Middle frontal gyrus (tissue), 1 donor: ENCODE data around the gene IST1.
"Not testable (repeated sequence)": the region's sequence is repeated elsewhere in the genome, so short reads cannot be mapped to it uniquely, and the experiment has no call there.

Source experiments
- DNase-seq: peaks from one replicate; pipeline ENCODE4 v3.0.0-alpha.2; 2015; ENCODE audit warnings: low spot score; ENCODE audit errors: extremely low spot score

Gene IST1

GRCh38 chr16:71880176-71880575 lies 15.2 kb upstream of the IST1 start:
- DNase-seq, result no peak

DNA sequence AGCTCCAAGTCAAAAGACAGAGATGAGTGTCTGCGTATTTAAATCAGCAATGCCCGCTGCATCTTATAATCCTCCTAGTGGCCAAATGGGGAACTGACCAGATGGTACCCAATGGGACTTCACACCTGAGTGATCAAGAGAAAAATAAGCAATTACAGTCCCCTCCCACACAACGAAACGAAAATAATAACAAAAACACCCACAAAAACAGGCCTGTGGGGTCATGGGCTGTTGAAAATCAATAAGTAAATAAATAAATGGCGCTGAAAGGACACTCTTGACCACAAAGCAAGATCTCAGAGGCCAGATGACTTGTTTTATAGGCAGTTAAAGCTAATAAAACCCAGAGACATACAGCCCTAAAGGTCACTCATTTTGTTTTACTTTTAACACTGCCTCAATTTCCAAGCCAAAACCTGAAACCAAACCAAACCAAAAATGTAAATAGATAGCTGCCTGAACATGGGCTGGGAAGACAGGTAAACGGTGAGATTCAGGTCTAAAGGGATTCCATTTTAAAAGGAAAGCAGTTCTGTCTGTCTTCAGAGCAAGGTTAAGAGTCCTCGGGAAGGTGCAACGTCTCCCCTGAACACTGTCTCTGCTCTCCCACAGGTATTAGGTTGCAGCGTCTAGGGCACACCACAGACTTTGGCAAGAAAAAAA lies 12.7 kb upstream of the IST1 start:
- peak; percentile 41 for DNase-seq

- DNase-seq, result peak; percentile 10
Measured at GRCh38 chr16:71883168-71883848, 12.0 kb upstream of the IST1 start.

DNA sequence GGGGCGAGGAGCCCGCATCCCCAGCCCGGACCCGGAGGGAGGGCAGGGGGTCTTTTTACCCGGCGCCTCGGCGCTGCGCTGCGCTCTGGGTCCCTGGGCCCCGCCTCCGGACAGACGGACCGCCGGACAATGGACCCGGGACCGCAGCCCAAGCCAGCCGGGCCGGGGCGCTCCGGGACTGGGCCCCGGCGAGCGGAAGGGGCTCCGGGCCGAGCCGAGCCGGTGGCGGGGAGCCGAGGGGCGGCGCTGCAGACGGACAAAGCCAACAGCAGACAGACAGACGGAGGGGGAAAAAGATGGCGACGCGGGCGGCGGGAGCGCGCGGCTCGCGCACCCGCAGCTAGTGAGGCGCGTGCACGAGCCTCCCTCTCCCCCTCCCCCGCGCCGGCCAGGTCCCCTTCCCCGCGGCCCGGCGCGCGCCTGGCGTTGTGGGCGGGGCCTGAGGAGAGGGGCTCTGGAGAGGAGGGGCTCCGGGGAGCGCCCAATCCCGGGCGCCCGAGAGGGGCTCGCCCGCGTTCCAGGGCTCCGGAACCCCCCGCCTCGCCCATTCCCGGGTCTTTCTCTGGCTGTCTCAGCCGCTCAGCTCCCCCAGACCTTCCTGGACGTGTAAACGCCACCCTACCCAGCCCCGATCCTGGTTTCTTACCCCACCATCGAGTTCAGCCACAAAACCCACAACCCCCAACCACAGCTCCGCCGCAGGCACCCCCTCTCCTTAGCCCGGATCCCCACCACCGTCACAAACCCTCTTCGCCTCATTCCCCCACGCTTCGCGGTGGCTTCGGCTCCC lies 11.3 kb upstream of the IST1 start, which contains the start of gene ZNF821:
TSS of gene ZNF821 (minus strand) at position 334 of the 790 bp plus-strand sequence. CDS start 4,236 bp downstream, outside the sequence.
- peak; percentile 68 for DNase-seq

- DNase-seq, result no peak
Measured at GRCh38 chr16:71885261-71885650, 10.1 kb upstream of the IST1 start.

GRCh38 chr16:71889147-71889546 lies 6.2 kb upstream of the IST1 start:
- DNase-seq, result no peak

GRCh38 chr16:71893888-71894228 lies 1.5 kb upstream of the IST1 start:
- DNase-seq, result no peak

- DNase-seq, result no peak
Measured at GRCh38 chr16:71894229-71894920, 956 bp upstream of the IST1 start.

DNA sequence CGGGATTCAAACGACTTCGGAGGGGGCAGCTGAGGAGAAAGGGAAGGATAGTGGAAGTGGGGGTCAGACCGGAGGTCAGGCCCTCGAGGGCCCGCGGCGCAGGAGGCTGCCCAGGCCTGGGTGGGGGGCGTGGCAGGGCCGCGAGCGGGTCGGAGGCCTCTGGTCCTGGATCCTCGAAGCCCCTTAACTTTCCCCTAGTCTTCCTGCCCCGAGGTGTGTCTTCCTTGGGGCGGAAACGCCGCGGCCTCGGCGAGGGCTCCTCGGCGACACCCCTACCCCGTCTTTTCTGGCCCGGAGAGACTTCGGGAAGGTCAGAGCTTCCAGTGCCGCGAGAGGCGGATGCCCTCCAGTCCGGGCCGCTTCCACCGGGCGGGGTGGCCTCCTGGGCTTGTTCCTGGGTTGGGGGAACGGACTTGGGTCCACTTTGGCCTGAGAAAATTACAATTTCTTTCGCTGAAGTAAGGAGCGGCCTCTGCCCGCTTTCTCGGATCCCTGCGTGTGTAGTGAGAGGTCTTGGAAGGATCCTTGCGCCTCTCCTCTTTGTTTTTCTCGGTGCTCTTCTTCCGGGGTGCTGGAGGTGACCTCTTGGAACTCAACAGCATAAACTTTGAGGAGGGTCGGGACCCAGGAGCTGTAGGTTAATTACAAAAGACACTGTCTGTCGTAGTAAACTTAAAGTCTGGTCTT lies 491 bp downstream of the IST1 start:
- no peak for DNase-seq

- no peak for DNase-seq
Measured at GRCh38 chr16:71896764-71897368, 1.5 kb downstream of the IST1 start.

- DNase-seq, result no peak
Measured at GRCh38 chr16:71899171-71899570, 3.8 kb downstream of the IST1 start.

DNA sequence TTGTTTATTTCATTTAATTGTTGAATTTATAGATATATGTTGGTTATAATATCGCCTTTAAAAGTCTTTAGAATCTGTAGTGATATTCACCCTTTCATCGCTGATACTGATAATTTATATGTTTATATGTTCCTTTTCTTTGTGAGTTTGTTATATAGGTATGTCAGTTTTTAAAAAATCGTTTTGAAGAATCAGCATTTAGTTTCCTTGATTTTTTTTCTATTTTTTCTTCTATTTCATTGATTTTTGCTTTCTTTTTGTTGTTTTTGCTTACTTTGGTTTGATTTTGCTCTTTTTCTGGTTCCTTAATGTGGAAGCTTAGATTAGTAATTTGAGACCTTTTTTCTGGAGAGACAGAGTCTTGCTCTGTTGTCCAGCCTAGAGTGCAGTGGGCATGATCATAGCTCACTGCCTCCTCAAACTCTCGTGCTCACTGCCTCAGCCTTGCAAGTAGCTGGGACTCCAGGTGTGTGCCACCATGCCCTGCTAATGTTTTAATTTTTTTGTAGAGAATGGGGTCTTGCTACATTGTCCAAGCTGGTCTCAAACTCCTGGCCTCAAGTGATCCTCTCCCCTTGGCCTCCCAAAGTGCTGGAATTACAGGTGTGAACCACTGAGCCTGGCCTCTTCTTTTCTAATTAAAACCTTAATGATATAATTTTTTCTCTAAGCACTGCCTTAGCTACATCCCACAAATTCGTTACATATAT lies 7.5 kb downstream of the IST1 start:
- no peak for DNase-seq

DNA sequence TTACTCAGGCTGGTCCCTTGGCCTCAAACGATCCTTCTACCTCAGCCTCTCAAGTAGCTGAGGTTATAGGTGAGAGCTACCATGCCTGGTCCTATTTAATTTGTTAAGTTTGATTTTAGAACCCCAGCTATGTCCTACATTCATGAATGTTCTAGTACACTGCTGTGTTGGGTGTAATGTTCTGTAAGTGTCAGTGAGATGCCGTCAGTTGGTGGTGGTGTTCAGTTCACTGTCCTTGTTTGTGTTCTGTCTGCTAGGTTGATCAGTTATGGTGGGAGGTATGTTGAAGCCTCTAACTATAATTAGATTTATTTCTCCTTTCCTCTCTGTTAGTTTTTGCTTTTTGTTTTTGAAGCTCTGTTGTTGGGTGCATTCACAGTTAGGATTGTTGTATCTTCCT lies 8.3 kb downstream of the IST1 start:
- DNase-seq, result no peak

DNA sequence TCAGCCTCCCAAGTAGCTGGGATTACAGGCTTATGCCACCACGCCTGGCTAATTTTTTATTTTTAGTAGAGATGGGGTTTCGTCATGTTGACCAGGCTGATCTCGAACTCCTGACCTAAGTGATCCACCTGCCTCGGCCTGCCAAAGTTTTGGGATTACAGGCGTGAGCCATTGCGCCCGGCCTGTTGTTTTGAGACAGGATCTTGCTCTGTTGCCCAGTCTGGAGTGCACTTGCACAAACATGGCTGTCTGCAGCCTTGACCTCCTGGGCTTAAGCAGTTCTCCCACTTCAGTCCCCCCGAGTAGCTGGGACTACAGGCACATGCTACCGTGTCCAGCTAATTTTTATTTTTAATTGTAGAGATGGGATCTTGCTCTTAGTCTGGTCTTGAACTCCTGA lies 8.9 kb downstream of the IST1 start:
- DNase-seq, result no peak

GRCh38 chr16:71905765-71906164 lies 10.4 kb downstream of the IST1 start:
- DNase-seq, result not testable (repeated sequence)

DNA sequence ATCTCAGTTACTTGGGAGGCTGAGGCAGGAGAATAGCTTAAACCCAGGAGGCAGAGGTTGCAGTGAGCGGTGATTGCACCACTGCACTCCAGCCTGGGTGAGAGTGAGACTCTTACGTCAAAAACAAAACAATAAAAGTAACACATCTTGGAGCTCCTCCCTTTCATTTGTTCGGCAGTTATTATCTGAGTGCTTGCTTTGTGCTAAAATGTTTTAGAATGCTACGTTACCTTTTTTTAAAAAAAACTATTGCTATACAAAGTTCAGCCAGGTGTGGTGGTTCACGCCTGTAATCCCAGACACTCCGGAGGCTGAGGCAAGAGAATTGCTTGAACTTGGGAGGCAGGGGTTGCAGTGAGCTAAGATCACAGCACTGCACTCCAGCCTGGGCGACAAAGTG lies 15.8 kb downstream of the IST1 start:
- no peak for DNase-seq

- no peak for DNase-seq
Measured at GRCh38 chr16:71912534-71913275, 17.4 kb downstream of the IST1 start.

DNA sequence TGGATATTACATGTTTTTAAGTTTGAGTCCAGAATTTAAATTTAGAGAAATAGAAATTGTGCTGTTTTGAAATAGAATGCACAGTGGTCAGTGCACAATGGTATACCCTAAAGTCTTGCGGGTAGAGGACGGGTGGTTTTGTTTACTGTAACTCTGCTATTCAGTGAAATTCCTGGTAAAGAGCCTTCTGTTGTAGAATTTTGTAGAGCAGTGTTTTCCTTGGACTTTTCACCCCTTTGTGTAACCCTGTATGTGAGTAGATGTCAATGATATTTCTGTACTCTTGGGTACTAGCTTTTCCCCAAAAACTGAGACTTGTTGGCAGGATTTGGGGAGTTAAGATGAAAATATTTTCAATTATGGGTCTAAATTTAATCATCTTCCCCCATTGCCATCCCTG lies 19.5 kb downstream of the IST1 start:
- DNase-seq, result no peak

GRCh38 chr16:71915350-71915749 lies 20.0 kb downstream of the IST1 start:
- DNase-seq, result no peak
